HL-60/S4 treated with retinoic acid at 250 ng/mL for 4 days and 3 days (cell line): ENCODE data around the gene TMEM61.
"Not testable (repeated sequence)": the region's sequence is repeated elsewhere in the genome, so short reads cannot be mapped to it uniquely, and the experiment has no call there.

Experiments used
- in situ Hi-C: fragments of 300-500 bp; cut with MboI; formaldehyde crosslinking; loops from 2 replicates; pipeline ENCODE4 v1.7.0; 2022; ENCODE audit warnings: low sequenced_read_pairs

Gene TMEM61

DNA sequence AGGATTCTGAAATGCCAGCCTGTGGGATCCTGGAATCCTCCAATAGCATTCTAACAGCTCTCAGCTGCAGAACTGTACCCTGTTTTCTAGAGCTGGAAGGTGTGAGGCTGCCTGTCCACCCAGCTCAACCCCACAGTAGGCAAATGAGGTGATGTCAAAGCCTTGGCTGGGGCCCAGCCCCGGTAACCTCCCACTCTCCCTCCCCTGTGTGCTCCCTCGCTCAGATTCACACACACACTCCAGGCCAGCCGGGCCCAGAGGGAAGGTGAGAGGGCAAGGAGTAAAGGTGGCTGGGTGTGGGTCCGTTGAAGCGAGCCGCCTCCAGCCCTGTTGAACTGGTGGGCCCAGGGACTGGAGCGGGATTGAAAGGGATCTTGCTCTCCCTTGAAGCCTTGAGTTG is 18.2 kb downstream of the TMEM61 start, which contains the start of gene BSND:
BSND (plus strand) TSS at position 257 of the 400 bp plus-strand sequence. CDS start 254 bp downstream, outside the sequence.
- in situ Hi-C loops: loop anchor here (5.0 kb wide), 1 partner anchor 46 kb away; no protein-coding TSS in a partner anchor

DNA sequence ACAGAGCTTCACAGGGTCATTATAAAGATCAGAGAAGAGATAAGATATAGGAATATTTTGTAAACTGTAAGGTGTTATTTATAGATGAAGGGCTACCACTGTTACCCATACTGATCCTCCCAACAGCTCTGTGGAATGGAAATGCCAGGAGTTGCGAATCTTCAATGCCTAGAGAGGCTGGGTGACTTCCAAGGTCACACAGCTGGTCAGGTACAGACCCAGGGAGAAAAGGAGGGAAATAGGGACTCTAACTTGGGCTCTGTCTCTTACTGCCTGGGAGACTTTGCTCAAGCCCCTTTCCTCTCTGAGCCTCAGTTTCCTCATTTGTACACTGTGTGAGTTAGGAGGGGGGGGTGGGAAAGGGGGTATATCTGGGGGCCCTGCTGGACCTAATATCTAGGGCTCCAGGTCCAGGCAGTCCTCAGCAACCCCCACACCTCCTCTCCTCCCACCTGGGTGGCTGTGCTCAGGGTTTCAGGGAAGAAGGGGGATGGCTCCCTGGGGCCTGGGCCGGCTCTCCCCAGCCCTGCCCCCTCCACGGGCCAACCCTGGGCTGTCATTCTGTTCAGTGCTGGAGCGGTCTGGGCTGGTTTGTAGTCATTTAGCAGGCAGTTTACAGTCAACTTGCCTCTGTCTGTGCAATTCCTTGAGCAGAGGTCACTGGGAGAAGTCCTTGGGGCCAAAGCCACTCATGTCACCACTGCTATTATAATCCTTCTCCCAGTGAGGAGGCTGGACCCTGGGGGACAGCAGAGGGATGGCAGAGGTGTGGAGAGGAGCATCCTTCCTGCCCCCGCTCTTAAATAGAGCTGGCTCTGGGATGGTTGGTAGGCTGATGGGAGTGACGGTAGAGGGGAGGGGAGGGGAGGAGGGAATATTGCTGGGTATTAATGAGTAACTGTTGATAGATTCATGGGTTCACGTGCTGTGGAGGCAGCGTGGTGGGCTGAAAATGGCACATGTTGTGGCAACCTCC is 20.0 kb downstream of the TMEM61 start:
- in situ Hi-C loops: no loop called here

DNA sequence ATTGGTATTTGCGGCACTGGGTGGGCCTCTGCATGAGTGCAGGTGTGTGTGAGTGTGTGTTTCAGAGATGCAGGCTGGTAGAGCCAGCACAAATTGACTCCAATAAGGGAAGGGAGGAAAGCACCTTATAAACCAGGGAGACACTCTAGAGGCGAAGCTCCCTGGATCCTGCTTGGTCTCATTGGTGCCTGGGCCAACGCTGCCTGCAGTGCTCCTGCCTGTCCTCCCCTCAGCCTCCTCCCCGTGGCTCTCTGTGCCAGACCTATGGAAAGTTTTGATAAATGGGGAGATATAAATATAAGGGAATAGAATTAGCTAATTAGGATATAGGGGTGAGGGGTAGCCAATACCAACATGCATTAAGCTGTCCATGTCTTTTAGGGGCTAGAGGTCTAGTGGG is 20.9 kb downstream of the TMEM61 start:
- in situ Hi-C loops: no loop called here

DNA sequence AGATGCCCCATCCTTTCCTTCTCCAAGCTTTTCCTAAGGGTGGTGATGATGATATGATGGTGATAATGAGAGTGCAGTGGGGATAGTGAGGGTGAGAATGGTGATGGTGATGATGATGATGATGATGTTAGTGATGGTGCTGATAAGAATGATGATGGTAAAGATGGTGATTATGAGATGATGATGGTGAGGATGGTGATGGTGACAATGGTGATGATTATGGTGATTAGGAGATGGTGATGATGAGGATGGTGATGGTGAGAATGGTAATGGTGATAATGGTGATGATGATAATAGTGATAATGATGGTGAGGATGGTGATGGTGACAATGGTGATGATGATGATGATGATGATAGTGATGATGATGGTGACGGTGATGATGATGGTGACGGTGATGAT is 22.3 kb downstream of the TMEM61 start:
- in situ Hi-C loops: no loop called here

DNA sequence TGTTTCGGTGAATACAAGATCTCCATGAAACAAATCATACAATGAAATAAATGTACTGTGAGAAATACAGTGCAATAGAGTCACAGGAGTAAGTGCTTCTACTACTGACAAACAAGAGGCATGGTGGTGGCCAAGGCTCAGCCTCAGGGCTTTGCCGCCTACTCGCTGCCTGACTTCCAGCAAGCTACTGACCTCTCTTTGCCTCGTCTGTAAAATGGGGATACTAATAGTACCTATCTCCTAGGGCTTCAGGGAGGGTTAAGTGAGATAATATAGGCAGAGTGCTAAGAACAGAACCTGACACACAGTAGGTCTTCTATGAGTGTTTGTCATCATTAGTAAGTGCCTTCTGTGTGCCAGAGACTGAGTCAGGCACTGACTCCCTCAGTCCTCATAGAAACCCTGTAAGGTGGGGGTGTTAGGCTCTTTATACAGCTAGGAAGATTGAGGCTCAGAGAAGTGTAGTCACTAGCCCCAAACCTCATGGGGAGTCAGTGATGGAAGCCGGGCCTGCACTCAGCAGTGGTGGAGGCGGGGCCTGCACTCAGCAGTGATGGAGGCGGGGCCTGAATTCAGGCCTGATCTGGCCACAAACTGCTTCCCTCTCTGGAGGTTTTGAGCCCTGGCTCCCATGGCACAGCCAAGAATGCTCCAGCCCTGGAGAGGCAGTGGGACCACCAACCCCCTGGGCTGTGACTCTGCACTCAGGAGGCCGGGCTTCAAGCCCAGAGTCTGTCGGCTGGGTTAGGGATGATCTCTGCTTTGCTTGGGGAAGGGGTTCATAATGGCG is 25.1 kb downstream of the TMEM61 start:
- in situ Hi-C loops: no loop called here

DNA sequence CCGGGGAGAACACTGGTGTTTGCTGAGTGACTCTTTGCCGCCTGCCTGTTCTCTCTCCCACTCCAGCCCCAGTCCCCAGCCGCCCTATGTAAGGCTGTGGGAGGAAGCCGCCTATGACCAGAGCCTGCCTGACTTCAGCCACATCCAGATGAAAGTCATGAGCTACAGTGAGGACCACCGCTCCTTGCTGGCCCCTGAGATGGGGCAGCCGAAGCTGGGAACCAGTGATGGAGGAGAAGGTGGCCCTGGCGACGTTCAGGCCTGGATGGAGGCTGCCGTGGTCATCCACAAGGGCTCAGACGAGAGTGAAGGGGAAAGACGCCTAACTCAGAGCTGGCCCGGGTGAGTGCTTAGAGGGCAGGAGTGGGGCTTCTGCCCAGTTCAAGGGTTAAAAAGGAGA is 26.5 kb downstream of the TMEM61 start:
- in situ Hi-C loops: no loop called here

DNA sequence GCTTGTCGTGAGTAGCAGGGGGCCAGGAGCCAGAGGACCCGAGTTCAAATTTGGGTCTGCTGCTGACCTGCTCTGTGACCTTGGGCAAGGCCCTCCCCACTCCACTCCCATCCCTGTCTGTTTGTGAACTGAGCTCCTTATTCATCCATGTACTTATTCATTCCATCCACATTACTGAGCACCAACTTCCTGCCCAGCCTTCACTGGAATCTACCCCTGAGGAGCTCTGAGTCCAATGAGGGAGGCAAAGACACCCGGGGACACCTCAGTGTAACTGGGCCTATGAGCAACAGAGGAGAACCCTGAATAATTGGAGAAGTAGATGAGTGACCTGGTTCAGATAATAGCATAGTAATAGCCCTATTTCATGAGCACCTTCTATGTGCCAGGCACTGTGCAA is 27.2 kb downstream of the TMEM61 start:
- in situ Hi-C loops: no loop called here

DNA sequence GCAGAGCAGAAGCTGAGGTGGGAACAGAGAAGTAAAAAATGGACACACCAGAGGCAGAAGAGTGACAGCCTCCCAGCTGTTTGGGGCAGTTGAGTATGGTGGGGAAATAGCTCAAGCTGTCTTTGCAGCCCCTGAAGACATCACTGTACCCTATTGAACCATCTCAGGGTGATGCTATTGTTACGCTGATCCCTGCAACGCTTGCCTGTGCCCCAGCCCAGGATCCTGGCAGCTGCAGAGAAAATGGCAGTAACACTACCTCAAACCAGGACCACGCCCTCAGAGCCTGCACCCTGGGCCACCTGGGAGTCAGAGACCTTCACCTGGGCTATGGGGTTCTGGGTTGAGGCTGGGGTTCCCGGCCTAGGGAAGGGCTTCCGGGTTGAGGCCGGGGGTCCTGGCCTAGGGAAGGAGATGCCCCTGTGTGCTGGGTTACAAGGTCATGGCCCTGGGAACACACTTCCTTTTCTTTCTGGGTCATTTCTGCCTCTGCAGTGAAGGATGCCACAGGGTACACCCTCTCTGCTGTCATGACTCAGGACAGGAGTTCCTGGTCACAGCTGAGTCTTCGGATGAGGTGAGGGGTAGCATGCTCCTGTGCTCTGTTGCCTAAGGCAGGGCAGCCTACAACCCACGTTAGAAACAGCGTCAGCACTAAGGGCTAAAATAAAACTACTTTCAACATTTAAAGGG is 29.9 kb downstream of the TMEM61 start:
- in situ Hi-C loops: no loop called here

DNA sequence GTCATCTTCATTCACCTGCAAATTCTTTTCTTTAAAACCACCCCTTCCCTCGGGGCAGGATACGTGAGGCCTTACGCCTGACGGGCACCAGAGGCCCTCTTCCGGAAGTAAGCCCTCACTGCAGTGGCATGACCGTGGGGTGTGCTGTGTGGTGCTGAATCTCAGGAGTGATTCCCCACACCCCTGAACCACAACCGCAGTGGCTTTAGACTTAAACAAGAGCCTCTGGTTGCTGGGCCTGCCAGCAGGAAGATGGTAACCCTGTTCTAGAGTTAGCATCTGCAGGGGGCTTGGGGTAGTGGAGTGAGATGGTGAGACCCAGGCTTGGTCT is 30.4 kb downstream of the TMEM61 start:
- in situ Hi-C loops: no loop called here

DNA sequence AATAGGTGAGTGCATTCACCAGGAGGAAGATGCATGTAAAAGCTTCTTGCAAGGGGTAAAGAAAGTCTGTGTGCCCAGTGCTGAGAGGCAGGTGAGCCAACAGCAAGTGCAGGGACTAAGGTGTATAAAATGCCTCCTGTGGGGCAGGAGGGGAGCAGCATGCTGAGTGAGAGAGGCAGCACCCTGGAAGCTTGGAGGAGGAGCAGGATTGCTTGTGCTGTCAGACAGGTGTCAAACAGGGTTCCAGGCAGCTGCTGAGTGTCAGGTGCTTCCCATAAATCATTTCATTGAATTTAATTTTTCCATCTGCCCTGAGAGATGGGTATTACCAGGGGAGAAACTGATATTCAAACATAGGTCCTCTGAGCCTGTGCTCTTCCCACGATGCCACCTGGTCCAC is 32.2 kb downstream of the TMEM61 start:
- in situ Hi-C loops: no loop called here

DNA sequence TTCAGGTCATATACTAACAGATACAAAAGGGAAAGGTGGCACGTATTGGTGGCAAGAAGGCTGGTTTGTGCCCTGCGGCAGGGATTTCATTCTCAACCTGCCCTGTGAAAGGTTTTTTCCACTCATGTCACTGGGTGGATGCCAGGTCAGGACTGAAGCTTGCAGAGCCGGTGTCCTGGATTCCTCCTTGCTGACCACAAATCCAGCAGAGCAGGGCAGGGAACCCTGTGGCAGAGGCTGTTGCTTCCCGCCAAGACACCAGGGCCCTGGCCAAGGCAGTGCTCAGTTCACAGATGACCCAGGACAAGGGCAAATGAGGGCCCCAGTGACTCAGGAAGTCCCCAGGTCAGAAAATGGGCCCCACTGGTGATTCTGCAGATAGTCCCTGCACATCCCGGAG is 34.7 kb downstream of the TMEM61 start:
- in situ Hi-C loops: no loop called here

DNA sequence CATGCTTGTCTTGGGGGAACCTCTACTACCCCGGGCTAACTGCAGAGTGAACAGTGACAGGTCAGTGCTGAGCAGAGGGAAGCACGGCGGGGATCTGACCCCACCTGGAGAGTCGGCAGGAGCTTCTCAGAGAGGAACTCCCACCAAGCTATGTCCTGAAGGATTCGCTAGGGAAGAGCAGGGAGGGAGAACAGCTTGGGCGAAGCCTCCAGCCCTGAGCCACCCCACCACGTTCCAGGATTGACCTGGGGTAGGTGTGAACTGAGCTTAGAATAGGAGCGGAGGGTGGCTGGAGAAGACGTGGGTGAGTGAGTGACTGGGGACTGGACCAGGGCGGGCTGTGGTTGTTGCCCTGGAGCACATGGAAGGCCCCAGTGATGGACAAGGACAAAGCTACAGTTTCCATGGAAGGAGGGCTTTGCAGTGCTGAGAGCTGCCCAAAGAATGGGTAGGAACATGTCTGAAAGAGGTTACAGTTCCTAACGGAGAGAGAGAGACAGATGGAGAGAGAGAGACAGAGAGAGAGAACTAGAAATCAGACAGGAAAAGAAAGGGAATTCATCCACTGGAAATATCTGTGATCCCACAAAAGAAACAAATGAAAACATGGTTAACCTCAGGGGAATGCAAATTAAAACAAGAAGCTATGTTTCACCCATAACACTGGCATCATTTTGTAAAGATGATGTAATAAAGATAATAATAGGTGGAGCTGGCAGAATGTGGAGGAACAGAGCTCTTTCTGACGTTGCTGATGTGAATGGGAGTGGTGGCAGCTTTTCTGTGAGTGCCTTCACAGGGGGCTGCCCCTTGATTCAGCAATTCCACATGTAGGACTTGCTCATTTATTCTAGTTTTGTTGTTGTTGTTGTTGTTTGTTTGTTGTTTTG is 35.5 kb downstream of the TMEM61 start:
- in situ Hi-C loops: no loop called here

DNA sequence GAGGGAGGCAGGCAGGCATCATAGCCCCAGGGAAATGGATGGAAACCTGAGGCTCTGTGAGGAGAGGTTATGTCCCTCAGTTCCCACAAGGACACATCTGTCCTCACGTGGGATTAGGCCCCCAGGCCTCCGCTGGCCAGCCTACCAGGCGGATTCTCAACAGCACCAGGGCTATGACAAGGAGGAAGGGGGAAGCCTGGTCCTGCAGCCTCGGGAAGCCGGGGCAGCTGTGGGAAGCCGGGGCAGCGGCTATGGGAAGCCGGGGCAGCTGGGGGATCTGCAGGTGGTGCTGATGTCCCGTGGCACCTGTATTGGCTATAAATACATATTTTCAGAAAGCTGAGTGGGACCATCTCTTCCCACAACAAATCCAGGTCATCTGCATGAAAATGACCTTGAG is 38.0 kb downstream of the TMEM61 start:
- in situ Hi-C loops: no loop called here

DNA sequence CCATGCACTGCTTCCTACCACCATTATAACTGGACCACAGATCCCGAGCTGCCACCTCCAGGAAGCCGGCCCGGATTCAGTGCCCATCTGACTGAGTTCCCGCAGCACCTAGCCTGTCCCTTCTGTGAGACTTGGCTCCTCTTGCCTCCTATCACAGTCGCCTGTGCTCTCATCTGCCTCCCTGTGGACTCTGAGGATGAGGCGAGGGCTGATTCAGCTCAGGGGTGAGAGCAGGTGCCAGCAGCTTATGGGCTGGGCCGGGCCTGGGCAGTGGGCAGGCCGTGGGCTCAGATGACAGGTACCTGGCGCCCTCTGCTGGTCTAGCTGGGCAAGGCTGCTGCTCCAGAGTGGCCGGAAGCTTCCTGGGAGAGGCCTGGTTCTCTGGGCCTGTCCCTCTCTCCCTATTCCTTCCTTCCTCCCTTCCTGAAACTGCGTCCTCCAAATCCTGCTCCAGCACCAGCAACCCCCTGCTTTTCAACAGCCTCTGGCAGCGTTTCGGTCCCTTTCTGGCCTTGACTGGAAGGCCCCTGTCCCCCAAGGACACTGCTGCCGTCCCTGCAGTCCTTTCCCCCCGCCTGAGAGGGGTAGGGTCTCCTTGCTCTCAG is 41.6 kb downstream of the TMEM61 start:
- in situ Hi-C loops: no loop called here

DNA sequence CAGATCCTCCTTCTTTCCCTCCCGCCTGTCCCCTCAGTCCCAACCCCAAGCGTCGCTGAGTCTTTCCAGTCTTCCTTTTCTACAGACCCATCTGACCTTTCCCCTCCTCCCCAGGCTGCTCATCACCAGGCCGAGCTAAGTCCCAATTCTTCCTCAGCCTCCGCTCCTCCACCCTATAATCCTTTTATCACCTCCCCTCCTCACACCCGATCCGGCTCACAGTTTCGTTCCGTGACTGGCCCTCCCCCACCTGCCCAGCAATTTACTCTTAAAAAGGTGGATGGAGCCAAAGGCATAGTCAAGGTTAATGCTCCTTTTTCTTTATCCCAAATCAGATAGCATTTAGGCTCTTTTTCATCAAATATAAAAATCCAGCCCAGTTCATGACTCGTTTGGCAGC is 43.7 kb downstream of the TMEM61 start:
- in situ Hi-C loops: not testable (repeated sequence)

DNA sequence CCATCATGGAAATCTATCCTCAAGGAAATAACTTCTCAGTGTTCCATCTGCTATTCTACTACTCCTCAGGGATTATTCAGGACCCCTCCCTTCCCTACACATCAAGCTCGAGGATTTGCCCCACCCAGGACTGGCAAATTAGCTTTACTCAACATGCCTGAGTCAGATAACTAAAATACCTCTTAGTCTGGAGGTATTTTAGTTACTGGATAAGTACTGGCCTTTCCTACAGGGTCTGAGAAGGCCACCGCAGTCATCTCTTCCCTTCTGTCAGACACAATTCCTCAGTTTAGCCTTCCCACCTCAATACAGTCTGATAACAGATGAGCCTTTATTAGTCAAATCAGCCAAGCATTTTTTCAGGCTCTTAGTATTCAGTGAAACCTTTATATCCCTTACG is 46.3 kb downstream of the TMEM61 start:
- in situ Hi-C loops: not testable (repeated sequence)

DNA sequence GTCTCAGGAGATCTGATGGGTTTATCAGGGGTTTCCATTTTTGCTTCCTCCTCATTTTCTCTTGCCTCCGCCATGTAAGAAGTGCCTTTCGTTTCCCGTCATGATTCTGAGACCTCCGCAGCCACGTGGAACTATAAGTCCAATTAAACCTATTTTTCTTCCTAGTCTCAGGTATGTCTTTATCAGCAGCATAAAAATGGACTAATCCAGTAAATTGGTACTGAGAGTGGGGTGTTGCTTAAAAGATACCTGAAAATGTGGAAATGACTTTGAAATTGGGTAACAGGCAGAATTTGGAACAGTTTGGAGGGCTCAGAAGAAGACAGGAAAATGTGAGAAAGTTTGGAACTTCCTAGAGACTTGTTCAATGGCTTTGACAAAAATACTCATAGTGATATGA is 50.7 kb downstream of the TMEM61 start:
- in situ Hi-C loops: not testable (repeated sequence)

DNA sequence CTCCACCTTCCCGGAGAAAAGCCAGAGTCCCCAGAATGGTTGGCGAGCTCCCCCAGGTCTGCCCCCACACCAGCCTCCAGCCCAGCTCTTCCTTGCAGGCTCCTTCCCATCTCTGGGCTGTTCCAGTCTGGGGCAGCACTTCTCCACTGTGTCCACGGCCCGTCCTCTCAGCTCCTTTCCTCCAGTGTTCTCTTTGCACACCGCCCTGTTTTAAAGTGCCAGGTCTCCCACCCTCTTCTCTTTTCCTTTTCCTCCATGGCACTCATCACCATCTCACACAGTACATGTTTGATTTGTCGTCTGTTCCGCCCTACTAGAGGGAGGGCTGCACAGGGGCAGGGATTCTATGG is 52.8 kb downstream of the TMEM61 start:
- in situ Hi-C loops: no loop called here

DNA sequence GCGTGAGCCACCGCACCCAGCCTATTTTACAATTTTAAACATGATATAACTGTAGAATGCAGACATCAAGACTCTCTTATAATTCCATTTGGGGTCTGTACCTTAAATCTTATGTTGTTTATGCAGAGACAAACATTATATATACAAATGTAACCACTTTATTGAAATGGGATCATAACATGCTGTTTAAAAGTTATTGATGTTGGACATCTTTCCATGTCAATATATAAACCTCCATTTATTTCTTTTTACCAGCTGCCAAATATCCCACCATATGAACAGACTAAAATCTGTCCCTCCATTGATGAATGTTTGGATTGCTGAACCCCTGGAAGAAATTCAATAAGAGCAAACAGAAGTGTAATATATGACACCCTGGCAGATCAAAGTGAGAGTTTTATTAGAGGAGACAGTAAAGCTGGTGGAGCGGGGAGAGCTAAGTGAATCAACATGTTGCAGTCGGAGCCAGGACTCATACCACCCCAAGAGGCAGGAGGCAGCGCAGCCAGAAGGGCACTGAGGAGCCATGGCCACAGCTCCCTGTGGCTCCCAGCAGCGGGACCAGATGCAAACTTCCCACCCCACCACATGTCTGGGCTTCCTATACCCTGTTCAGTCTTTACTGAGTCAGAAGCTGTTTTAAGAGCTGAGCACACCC is 54.2 kb downstream of the TMEM61 start:
- in situ Hi-C loops: no loop called here

DNA sequence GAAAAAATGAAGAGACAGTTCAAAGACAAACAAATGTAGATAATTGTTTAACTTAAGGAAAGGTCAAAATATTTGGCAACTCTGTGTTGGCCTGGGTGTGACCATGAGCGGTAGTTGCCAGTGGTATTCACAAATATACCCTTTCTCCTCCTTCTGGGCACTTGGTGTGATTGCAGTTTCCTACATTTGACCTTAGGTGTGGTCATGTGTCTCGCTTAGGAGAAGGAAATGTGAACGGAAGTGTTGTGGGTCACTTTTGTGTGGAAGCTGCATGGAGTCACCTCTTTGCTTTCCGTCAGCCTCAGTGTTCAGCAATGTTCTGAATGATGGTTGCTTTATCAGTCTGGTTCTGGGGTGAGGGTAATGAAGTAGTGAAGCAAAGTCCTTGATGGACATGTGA is 55.5 kb downstream of the TMEM61 start:
- in situ Hi-C loops: no loop called here
